ENCODE results near the gene MAPKAPK2. TPM values are rescaled to one million over a fixed set of nuclear protein-coding genes. Genes with fewer than 3 reads are reported as not detected.
A peak's percentile ranks its signal among the peaks of the same experiment; 100 is the strongest.
"Not testable (repeated sequence)": the region's sequence is repeated elsewhere in the genome, so short reads cannot be mapped to it uniquely, and the experiment has no call there.

MAPKAPK2 gene
- total RNA-seq = 10 to 100 TPM; 49.6 to 92.4 (median 59.6) TPM

DNA sequence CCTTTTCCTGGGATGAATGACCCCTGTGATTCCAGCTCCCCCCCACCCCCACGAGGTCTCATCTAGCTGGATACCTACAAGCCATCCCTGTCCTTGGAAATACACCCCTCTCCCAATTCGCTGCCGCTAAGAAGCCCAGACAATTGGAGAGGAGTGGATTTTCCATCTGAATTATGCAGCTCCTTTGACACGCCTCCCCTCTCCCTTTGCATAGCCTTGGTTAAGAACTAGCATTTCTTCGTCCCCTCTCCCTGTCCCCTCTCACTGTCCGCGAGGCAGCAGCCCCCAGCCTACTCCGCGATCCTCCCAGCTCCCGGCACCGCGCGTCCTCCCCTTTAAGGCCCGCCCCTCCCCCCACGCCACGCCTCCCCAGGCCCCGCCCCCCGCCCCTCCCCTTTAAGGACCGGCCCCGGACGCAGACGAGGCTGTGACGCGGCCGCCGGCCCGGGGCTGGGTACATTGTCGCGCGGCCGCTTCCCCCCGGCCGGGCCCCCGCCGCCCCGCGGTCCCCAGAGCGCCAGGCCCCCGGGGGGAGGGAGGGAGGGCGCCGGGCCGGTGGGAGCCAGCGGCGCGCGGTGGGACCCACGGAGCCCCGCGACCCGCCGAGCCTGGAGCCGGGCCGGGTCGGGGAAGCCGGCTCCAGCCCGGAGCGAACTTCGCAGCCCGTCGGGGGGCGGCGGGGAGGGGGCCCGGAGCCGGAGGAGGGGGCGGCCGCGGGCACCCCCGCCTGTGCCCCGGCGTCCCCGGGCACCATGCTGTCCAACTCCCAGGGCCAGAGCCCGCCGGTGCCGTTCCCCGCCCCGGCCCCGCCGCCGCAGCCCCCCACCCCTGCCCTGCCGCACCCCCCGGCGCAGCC is at the start of gene MAPKAPK2:
MAPKAPK2 (plus strand) TSS at position 428 of the 856 bp plus-strand sequence; CDS start at position 753, 325 bp downstream.
- H3K36me3 ChIP-seq = no peaks in the 10 kb centered on the region
- peak within 1 kb of the TSS; percentile 96 to 99 (median 98) for H3K27ac ChIP-seq
- H3K27me3 ChIP-seq = no peaks in the 10 kb centered on the region
- DNase-seq = peak; percentile 87 to 91 (median 90)
- no peaks in the 10 kb centered on the region for H3K9me3 ChIP-seq
- TF ChIP-seq, protein P1, sequence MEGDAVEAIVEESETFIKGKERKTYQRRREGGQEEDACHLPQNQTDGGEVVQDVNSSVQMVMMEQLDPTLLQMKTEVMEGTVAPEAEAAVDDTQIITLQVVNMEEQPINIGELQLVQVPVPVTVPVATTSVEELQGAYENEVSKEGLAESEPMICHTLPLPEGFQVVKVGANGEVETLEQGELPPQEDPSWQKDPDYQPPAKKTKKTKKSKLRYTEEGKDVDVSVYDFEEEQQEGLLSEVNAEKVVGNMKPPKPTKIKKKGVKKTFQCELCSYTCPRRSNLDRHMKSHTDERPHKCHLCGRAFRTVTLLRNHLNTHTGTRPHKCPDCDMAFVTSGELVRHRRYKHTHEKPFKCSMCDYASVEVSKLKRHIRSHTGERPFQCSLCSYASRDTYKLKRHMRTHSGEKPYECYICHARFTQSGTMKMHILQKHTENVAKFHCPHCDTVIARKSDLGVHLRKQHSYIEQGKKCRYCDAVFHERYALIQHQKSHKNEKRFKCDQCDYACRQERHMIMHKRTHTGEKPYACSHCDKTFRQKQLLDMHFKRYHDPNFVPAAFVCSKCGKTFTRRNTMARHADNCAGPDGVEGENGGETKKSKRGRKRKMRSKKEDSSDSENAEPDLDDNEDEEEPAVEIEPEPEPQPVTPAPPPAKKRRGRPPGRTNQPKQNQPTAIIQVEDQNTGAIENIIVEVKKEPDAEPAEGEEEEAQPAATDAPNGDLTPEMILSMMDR (IDR thresholded peaks at IDR 0.05) = no peak
- no peak for TF ChIP-seq POLR2A (IDR thresholded peaks at IDR 0.05)
- peak within 1 kb of the TSS; percentile 54 to 99 (median 90) for H3K4me3 ChIP-seq
- H3K4me1 ChIP-seq = peaks cover 0 to 51% (median 8%) of the 10 kb centered on the region in 4 donors

DNA sequence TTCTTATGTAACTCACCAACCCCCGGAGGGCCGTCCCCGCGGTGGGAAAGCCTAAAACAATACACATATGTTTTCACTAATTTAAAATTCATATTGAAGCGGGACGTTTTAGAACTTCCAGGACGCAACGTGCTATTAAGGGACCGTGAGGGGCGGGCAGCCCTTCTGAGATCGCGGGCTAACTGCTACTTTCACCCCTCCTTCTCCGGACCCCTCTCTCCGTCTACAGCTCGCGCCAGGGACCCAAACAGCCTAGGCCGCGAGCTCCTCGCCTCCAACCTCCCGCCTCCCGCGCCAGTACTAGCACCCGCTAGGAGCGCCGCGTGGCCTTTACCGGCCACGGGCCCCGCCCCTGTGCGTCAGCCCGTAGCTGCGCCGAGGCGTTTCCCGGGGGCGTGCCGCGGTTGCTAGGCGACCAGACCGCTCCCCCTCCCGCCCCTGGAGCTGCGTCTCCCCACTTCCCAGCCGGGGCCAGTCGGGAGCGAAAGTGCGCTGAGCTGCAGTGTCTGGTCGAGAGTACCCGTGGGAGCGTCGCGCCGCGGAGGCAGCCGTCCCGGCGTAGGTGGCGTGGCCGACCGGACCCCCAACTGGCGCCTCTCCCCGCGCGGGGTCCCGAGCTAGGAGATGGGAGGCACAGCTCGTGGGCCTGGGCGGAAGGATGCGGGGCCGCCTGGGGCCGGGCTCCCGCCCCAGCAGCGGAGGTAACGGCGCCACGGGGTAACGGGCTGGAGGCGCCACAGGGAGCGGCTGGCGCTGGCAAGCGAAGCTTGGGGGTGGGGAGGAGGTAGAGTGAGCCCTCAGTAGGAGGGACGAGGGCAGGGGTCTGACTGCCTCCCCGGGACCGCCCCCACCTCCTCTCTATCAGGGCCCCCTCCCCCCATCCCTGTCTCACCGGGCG is 49.4 kb upstream of the MAPKAPK2 start, which contains the start of gene DYRK3:
DYRK3 (plus strand) TSS at position 457 of the 898 bp plus-strand sequence; CDS start at position 625, 168 bp downstream.
- Histone ChIP-seq H3K27me3 (no peaks in the 10 kb centered on the region), H3K4me1 (peaks cover 0 to 19% (median 6%) of the 10 kb centered on the region in 4 donors), H3K9me3 (no peaks in the 10 kb centered on the region), H3K36me3 (no peaks in the 10 kb centered on the region), H3K27ac (peak within 1 kb of the TSS; percentile 59 to 79 (median 67)), H3K4me3 (peak within 1 kb of the TSS; percentile 61 to 82 (median 75))
- peak; percentile 29 to 68 for TF ChIP-seq POLR2A (IDR thresholded peaks at IDR 0.05)
- TF ChIP-seq, protein P1 (IDR thresholded peaks at IDR 0.05) = peak in 4 of 6 experiments; percentile 21 to 35 (median 29)
- peak; percentile 90 to 98 (median 97) for DNase-seq

DNA sequence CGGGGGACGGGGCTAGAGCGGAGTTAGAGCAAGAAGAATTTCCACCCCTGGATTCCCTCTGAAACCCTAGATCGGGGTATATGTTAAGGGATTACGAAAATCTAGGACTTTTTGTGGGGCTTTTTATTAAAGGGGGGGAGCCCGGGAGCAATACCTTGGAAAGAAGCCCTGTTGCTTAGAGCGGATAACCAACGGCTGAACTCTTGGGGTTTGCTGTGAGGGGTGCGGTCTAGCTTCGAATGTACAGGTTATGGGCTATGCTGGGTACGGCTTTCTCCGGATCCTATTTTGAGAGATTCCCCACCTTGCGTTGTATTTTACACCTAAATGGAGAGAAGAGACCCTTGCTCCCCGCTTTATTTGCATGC is 48.7 kb upstream of the MAPKAPK2 start:
- H3K4me1 ChIP-seq = peaks cover 0 to 19% (median 6%) of the 10 kb centered on the region in 4 donors
- H3K27ac ChIP-seq = peak overlapping the region; percentile 59 to 79 (median 67)
- no peaks in the 10 kb centered on the region for H3K27me3 ChIP-seq
- TF ChIP-seq, protein P1 (IDR thresholded peaks at IDR 0.05) = no peak
- TF ChIP-seq POLR2A (IDR thresholded peaks at IDR 0.05) = no peak
- peak overlapping the region; percentile 61 to 82 (median 75) for H3K4me3 ChIP-seq
- no peaks in the 10 kb centered on the region for H3K9me3 ChIP-seq
- DNase-seq = no peak
- no peaks in the 10 kb centered on the region for H3K36me3 ChIP-seq

DNA sequence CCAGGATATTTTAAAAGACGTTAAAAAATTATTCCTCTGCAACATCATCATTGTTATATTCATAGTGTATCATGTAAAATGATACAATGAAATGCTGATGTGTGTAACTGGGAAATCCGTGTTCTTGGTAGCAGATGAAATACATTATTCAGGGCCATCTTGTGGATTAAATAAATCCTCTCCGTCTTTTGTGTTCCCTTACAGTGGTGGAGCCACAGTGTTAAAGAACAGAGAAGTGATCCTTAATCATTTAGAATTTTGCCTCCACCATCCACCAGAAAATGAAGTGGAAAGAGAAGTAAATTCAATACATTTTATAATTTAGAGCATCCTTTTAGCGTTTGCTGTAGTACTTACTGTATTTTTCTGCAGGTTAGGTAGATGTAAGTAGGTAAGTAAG is 48.0 kb upstream of the MAPKAPK2 start:
- no peaks in the 10 kb centered on the region for H3K27me3 ChIP-seq
- H3K36me3 ChIP-seq = no peaks in the 10 kb centered on the region
- H3K4me3 ChIP-seq = no peak overlapping the region
- no peaks in the 10 kb centered on the region for H3K9me3 ChIP-seq
- H3K27ac ChIP-seq = no peak overlapping the region
- TF ChIP-seq, protein P1 (IDR thresholded peaks at IDR 0.05) = no peak
- TF ChIP-seq POLR2A (IDR thresholded peaks at IDR 0.05) = no peak
- no peak for DNase-seq
- H3K4me1 ChIP-seq = peaks cover 0 to 19% (median 6%) of the 10 kb centered on the region in 4 donors

DNA sequence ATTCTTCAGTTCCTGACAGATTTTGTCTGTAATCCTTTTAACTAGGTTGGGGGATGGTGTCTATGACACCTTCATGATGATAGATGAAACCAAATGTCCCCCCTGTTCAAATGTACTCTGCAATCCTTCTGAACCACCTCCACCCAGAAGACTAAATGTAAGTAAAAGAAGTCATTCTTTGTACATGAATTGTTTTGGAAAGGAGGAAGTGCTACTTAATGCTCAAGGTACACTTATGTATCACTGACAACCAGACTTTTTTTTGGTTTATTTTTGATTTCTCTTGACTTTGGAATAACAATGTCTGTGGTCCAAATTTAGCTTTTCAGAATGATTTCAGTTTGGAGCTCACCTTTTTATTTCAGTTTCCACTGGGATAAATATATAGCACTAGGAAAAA is 47.1 kb upstream of the MAPKAPK2 start:
- Histone ChIP-seq H3K4me3 (no peak overlapping the region), H3K27me3 (no peaks in the 10 kb centered on the region), H3K36me3 (no peaks in the 10 kb centered on the region), H3K4me1 (peaks cover 0 to 19% (median 6%) of the 10 kb centered on the region in 4 donors), H3K9me3 (no peaks in the 10 kb centered on the region), H3K27ac (no peak overlapping the region)
- DNase-seq = no peak
- TF ChIP-seq, protein P1 (IDR thresholded peaks at IDR 0.05) = no peak
- TF ChIP-seq POLR2A (IDR thresholded peaks at IDR 0.05) = no peak

DNA sequence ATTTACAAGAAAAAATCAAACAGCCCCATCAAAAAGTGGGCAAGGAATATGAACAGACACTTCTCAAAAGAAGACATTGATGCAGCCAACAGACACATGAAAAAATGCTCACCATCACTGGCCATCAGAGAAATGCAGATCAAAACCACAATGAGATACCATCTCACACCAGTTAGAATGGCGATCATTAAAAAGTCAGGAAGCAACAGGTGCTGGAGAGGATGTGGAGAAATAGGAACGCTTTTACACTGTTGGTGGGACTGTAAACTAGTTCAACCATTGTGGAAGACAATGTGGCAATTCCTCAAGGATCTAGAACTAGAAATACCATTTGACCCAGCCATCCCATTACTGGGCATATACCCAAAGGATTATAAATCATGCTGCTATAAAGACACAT is 42.6 kb upstream of the MAPKAPK2 start:
- not testable (repeated sequence) for H3K27ac ChIP-seq, H3K9me3 ChIP-seq, DNase-seq, H3K4me3 ChIP-seq, H3K4me1 ChIP-seq, H3K27me3 ChIP-seq, H3K36me3 ChIP-seq
